Measurements from ENCODE around the gene ALDH16A1.
"Not testable (repeated sequence)": the region's sequence is repeated elsewhere in the genome, so short reads cannot be mapped to it uniquely, and the experiment has no call there.

GRCh38 chr19:49444100-49444700, 8.8 kb upstream of the ALDH16A1 start:
- TF ChIP-seq CTCF (conservative IDR thresholded peaks at IDR 0.05; ENCODE audit: low read depth, low read length); MAFK (IDR thresholded peaks at IDR 0.05; ENCODE audit: low read depth, low read length); BHLHE40 (IDR thresholded peaks at IDR 0.05; ENCODE audit: low read depth, low read length); POLR2A (IDR thresholded peaks at IDR 0.05; ENCODE audit: low read depth, low read length); RFX5 (IDR thresholded peaks at IDR 0.05; ENCODE audit: low read depth, low read length); CEBPB (IDR thresholded peaks at IDR 0.05; ENCODE audit: low read depth, low read length); SMC3 (IDR thresholded peaks at IDR 0.05; ENCODE audit: low read depth, low read length); USF2 (IDR thresholded peaks at IDR 0.05; ENCODE audit: low read depth, low read length); RAD21 (IDR thresholded peaks at IDR 0.05; ENCODE audit: low read length); MXI1 (IDR thresholded peaks at IDR 0.05; ENCODE audit: borderline replicate concordance, low read depth, low read length); NFE2L2 (IDR thresholded peaks at IDR 0.05; ENCODE audit: low read depth, low read length); MAZ (IDR thresholded peaks at IDR 0.05; ENCODE audit: borderline replicate concordance, low read depth, low read length): not testable (repeated sequence)

Measured in IMR-90 (cell line).